Globus pallidus (tissue), 1 donor: ENCODE results near the gene STK33.

Experiments used
- DNase-seq: peaks from one replicate; pipeline ENCODE4 v3.0.0-alpha.2; 2015; ENCODE audit warnings: low spot score

Gene STK33

DNA sequence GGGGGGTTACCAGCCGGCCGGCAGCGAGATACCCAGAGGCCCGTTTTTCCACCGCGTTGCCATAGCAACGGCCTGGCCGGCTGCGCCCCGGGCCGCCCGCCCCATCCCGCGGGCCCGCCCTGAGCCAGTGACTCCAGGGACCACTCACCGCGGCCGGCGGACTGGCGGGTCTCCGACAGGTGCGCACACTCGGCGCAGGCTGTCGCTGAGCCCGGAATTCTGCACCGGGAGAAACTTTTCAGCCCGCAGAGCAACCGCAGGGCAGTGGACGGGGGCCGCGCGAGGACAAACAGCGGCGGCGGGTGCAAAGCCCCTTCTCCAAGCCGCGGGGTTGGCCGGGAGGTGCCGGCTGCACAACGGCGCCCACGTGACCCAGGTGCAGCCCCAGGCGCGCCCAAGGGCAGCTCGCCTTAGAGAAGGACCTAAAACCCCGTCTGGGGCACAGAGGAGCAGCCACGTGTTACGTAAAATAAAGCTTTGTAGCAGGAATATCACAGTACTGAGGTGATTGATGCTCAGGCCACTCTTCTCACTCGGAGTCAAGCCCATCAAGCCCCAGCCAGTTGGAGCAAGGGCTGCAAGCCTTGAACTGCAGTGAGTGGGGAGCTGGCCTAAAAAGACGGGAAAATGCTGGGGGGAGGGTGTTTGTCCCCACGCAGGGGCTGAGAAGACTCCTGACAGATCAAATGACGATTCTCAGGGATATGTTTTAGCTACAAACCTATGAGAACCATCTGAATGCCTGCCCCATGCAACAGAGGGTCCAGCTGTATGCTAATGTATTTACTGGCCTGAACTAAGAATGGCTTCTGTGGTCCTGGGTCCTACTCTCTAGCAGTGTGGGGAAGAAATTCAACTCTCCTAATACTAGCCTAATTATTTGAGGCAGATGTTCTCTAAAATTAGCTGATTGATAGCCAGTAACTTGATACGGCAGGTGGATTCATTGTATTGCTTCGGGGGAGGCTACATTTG, at the start of gene STK33:
TSS of gene STK33 (minus strand) at position 294 of the 975 bp plus-strand sequence. CDS start 119,323 bp downstream, outside the sequence.
- DNase-seq: no peak

DNA sequence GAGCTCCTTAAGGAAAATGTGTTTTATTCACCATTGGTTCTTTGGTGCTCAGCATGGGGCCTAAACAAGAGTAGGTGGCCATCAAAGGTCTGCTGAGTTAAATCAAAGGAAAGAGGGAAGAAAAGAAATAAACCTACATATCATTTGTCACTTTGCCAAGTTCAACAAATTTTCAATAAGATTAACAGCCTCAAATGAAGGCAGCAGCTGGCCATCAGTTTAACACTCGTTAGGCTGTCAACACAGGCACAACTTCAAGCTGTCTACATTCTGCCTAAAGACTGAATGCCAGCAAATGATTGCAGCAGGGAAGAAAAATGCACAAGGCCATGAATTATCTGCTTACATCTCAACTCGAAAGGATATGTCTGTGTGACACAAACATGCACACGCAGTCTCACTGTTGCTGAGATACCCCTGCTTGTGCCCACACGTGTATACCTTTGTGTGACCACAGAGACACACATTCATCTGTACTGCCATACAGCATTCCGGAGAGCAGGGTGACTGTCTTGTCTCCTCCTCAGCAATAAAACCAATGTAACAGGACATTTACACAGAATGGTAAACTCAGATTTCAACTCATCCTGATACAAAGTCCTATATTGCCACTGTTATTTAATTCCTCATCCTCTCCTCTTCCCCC, 48.3 kb upstream of the STK33 start:
- no peak for DNase-seq

DNA sequence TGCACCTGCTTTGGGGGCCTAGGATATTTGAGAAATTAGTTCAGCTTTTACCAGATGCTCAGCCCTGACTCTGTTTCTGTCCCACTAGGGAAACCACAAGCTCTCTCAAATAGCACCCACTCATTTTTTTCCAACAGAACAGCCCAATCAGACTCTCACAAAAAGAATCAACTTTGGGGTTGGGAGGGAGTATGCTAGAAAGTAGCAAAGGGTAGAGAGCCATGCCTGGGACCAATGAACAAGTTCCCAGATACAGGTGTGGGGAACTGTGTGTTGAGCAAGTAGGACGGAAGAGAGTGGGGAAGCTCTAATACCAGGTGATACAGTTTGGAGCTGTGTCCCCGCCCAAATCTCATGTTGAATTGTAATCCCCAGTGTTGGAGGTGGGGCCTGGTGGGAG, 47.3 kb upstream of the STK33 start:
- DNase-seq: no peak

DNA sequence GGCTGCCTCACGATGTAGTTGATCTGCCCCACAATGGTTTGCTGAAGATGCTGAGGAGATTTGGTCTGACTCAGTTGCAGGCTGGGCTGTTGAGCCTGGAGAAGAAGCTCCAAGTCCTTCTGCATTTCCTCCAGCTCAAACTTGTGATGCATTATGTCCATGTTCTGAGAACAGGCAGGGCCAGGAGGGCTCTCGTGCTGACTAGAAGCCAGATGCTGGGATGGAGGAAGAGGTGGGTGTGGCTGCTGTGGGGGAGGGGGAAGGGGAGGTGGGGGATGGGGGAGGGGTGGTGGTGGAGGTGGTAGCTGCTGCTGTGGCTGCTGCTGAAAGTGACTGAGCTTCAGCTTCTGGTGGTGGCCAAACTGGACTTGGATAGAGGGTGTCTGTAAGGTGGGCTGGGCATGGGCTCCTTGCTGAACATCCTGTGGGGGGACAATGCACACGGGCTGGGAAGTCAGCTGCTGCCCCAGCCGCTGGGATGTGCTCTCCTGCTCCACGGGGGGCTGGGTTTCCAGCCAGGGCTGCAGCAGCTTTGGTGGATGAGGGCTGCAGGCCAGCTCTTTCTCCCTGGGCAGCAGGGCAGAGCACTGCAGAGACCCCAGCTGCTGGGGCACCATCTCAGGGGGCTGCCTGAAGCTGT, 46.4 kb upstream of the STK33 start:
- DNase-seq: no peak

DNA sequence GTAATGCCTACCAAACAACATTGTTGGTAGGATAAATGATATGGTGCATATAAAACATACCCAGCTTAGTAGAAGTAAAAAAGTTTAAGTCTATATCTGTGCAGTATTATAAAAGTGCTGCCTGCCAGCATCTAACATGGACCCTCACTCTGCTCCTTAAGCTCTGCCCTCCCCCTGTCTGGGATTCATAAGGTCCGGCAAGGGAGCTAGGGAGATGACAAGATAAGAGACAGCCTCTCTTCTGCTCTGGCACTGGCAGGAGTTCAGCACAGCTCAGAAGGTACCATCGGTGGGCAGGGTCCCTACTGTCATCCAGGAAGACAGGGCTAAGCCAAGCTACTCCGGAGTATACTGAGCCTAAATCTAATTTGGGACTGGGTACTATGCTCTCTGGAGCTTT, 45.6 kb upstream of the STK33 start:
- DNase-seq: no peak

DNA sequence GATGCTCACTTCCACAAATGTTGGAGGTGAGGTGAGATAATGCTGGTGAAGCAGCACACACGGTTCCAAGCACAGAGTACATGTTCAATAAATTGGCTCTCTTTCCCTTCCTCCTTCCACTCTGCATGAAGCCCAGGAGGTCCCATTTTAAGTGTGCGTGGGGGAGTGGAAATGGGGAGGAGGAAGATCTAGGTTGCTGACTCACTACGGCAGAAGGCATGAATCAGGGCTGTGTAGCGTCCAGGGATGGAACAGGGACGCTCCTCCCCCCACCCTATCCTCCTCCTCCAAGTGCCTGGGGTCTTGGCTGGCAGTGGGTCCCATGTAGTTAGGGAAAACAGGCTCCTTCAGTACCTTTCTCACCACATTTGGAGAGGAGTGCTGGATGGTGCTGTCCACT, 44.3 kb upstream of the STK33 start:
- DNase-seq: no peak

DNA sequence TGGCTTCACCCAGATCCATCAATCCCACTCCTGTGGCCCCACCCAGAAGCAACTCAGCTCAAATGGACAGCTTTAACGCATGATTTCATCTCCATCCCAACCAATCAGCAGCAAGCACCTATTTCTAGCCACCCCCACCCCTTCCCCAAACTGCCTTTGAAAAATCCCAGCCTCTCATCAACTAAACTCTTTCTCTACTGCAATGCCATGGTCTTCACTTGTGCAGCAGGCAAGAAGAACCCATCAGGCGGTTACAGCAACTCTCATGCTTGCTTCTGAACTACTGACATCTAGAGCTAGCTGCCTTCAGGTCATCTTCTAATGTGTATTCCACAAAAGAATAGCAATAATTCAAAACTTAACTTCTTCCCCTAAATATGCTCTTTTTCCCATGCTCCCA, 42.1 kb upstream of the STK33 start:
- DNase-seq: no peak

DNA sequence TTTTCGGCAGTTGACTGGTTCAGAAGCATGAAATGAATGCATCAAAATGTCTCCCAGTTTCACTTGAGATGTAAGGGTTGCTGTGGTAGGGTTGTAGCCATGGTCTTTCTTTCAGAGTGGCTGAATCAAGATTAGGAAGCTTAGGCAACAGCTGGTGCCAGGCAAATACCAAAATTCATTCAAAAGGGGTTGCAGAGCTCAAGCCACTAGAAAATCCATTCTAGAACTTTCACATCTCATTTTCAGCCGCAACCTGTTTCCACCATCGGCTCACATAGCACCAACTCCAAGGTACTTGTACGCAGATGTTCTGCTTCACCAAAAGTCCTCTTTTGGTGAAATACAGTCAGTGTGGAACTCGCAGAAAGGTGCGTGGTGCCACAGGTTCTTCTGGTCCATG, 40.5 kb upstream of the STK33 start:
- DNase-seq: no peak

DNA sequence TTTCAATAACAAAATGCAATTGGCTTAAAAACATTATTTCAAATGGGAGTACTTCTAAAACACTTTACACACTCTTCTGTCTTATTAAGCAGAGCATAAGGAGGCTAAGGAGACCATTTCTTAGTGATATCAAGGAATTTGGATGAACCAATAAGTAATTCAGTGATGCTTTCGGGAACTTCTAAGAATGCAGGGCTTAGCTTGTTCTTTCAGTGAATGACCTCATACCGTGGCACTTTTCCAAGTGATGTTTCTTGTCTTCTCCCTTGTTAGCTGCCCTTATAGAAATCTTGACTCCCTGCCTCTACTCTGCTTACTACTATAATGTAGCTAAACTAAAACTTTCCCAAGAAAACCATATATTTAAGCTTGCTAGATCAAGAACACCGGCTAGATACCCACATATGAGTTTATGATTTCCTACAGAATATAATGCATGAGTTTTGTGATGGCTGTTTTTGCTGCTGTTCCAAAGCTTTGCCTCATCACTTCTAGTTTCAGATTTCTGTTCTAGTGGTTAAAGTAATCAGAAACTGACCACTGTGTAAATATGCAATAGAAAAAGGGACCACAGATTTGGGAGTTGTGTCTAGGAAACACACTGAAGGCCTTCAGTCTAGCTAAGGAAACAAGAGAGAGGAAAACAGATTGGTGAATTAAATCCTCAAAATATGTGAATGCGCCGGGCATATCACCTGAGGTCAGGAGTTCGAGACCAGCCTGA, 37.5 kb upstream of the STK33 start:
- DNase-seq: no peak

DNA sequence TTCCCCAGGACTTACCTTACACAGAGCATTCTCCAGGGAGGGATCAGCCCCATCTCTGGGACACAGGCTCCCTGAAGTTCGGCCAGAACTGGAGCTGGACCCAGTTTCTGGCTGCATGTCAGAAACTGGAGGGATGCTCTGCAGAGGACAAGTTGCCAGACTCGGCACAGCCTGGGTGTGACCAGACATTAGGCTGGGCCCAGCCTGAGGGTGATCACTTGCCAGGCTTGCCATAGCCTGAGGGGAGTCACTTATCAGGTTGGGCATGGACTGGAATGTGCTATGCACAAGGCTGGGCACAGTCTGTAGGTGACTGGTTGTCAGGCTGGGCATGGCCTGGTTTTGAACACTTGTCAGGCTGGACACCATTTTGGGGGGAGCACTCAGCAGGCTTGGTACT, 30.7 kb upstream of the STK33 start:
- no peak for DNase-seq

DNA sequence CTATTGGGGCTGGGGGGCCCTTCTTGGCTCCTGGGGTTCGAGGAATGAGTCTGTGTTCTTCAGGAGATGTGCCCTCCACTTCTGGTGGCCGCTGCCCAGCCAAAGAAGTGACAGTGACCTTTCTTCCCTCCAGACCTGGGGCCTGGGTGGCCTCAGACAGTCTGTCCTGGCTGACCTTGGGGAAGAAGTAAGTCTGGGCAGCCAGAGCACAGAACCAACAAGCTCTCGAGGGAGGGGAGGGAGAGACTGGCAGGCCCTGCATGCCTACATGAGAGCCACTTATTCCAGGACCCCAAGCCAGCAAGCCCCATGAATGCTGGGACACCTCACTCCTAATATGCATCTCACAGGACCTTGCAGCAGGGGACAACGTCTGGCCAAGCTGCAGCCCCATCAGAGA, 27.1 kb upstream of the STK33 start:
- no peak for DNase-seq

DNA sequence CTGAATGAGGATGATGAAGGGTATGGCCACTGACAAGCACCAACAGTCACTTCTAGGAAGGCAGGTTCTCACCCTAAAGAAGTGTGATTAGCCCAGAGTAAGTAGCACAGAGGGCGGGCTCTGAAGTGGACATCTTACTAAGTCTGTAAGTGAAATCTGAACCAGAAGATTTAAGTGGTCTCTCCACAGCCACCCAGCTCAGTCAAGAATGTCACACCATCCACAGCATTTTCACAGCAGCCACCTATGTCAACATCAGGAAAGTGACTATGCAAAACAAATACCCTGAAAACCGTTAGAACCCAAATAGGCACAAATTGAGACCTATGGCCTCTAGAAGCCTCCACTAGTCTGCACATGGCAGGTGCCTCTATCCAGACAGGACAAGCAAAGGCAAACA, 23.0 kb upstream of the STK33 start:
- no peak for DNase-seq

DNA sequence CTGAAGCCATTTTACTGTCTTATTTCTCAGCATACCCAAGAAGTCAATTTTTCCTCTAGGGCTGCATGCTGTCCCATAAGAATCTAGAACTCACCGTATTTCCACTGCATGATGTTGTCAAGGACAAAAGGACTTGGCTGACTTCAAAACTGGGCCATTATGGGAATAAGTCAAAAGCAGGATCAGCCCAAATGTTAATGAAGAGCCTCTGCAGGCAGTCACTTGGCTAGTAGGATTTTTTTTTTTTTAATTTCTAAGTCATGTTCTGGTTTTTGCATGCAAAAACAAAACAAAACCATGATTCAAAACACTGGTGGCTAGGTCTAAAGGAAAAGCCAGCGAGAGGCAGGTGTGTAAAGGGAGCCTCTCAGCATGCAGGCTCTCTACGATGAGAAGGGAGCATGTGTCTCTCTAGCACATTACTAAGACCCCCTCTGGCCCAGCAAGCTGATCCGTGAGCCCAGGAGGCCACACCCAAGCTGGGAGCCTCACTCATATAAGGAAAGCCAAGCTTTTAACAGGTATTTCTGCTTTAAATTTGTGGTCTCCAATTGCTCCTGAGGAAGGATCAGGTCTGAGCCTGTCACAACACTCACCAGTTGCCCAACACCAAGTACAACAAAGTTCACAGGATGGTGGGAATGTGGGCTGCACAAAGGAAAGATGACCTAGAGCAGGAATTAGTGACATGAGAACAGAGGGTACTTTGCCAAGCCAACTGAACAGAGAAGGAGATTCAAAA, 21.4 kb upstream of the STK33 start:
- no peak for DNase-seq

DNA sequence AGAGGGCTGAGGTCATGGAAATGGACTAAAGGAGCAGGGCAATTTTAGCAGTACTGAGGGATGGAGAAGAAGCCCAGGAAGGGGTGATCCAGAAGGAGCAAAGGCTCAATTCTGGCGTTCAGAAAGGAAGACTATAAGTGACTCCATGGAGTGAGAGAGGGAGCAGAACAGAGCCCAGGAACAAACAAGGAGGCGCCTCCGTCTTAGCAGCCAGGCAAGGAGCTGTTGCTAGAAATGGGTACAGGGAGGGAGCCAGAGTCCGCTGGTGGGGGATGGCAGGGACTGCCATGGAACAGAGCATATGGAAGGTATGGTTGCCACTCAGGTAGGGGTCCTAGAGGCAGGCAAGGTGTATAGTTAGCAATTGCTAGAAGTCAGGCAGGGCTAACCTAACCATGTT, 20.5 kb upstream of the STK33 start:
- DNase-seq: no peak

DNA sequence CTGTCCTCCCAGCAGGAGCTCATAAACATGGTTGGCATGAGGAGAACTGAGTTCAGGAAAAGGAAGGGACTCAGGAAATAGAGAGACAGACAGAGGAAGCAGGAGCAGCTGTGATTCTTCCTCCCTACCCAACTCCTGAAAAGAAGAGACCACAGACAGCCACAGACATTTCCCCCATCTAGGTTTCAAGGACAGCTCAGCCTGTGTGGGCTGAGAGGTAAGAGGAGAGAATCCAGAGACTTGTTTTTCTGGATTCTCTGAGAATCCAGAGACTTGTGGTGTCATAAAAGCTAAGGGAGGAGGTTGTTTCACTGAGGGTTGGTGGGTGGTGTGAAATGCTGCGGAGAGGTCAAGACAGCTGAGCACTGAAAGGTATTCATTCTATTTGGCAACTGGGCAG, 19.0 kb upstream of the STK33 start:
- DNase-seq: no peak

DNA sequence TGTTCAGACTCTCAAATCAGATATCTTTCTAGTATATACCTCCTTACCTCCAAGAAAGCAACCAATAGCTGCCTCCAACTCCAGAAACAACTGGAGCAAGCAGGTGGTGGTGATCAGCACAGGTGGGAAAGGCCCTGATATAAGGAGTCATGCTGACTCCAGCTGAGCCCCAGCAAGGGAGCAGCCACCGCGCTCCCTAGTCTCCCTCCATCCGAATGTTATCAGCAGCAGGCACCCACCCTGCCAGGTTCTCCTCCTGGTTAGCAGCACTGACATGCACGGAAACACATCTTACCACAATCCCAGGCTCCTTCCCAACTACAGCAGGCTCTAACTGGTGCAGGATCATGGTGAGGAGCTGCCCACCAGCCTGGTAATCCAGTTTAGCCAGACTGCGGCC, 18.5 kb upstream of the STK33 start:
- DNase-seq: no peak

DNA sequence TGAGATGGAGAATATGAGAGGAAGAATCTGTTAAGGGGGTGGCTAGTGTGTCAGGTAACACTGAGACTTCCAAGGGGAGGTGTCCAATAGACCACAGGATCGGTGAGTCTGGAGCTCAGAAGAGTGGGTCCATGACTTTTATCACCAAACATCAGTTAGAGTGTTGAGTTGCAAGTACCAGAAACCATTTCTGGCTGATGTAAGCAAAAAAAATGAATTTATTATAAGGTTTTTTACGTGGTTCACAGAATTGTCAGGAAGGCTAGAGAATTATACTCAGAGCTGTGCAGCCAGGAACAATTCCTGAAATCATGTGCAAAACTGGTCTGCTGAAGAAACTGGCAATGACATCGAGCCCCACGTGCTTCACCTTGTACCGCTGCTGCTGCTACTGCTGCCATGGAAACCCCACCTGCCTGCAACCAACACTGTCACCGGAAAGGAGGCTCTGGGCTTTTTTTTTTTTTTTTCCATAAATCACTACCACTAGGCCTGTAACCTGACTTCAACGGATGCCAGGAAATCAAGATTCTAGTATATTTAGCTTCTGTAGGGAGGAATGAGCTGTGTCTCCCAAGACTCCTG, 16.6 kb upstream of the STK33 start:
- DNase-seq: no peak

DNA sequence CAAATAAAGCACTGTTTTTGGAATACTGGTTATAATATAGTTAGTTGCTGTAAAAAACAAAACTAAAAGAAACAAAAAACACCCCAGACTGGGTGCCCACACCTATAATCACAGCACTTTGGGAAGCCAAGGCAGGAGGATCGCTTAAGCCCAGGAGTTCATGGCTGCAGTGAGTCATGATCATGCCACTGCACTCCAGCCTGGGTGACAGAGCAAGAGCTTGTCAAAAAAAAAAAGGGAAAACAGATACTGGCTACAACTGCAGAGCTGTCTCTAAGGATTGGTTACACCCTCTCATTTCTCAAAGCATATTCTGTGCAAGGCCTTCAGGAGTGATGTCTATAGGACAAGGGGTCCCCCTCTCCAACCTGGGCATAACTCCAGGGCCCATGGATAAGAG, 14.6 kb upstream of the STK33 start:
- DNase-seq: no peak

DNA sequence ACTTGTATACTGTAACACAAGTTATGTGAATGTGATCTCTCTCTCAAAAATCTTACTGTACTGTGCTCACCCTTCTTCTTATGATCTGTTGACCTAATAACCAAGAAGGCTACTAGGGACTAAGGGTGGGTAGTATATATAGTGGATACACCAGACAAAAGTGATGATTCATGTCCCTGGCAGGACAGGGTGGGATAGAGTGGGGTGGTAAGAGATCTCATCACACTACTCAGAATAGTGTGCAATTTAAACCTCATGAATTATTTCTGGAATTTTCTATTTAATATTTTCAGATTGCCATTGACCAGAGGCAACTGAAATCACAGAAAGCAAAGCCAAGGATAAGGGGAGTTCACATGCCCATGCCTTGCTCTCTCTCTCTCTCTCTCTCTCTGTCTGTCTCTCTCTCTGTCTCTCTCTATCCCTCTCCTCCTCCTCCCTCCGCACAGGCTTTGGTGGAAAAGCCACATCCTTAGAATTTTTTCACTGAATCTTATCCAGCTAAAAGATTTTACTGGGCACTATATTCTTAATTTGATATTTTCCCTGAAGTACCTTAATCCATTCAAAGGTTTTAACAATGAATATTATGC, 12.0 kb upstream of the STK33 start:
- no peak for DNase-seq

DNA sequence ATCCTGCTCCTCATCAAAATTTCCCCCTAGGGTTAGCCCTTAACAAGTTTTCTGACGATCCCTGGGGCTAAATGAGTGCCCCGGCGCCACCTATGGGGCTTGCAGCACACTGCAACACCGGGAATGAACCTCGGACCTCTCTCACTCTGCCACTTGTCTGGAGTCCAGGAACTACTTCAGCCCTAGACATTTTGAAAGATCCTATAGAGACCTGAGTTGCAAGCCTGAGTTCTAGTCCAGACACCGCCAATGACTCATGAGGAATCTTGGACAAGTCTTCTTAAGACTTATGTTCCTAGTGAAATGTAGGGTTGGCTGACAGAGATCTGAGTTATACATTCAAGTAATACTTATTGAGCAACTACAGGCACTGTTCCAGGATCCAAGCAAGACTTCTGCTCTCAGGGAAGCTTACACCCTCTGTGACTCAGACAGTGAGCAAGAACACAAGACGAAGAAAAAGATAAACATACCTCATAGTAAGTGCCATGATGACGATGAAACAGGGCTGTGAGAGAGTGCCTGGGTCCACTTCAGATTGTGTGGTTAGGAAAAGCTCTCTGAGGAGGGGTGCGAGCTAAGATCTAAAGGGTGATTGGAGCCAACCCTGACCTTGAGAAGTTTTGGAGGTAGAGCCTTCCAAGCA, 10.2 kb upstream of the STK33 start:
- DNase-seq: no peak
